AG04450 (cell line): ENCODE measurements around the gene PPM1J. TPM values are rescaled to one million over a fixed set of nuclear protein-coding genes. Genes with fewer than 3 reads are reported as not detected.

Experiments used
- CTCF ChIA-PET: fragments of 300-600, 350-600 bp; formaldehyde crosslinking; extraction: SDS; loops from one replicate; lab custom pipeline; 2022; ENCODE audit warnings: antibody characterized with exemption, inconsistent platforms; lab: Charles Lee
- POLR2A ChIA-PET: fragments of 350-600 bp; formaldehyde crosslinking; extraction: SDS; loops from one replicate; lab custom pipeline; 2021; ENCODE audit warnings: antibody characterized with exemption, inconsistent platforms; lab: Yijun Ruan, JAX
- DNase-seq: peaks from one replicate; pipeline ENCODE4 v3.0.0-alpha.2; 2011; ENCODE audit warnings: low read depth, low spot score
- H3K27ac ChIP-seq: one replicate; pipeline ENCODE4 v1.5.1; 2012; ENCODE audit warnings: low read depth, low read length, control low read depth
- H3K27me3 ChIP-seq: one replicate; pipeline ENCODE4 v1.6.0; 2012; ENCODE audit warnings: low read length; ENCODE audit not compliant: control insufficient read depth, insufficient read depth
- H3K4me3 ChIP-seq: 2 replicates; pipeline ENCODE4 v1.5.1; 2011; ENCODE audit warnings: mild to moderate bottlenecking, low read depth, low read length, control low read depth
- H3K9me3 ChIP-seq: 2 replicates; pipeline ENCODE4 v1.5.1; 2012; ENCODE audit warnings: low read length; ENCODE audit not compliant: control insufficient read depth, insufficient read depth
- polyA plus RNA-seq: library from polyadenylated mRNA; depleted of rRNA; stranded (reverse); fragments of >200 nt; gene quantifications from 2 replicates; pipeline ENCODE4 v1.2.3, GENCODE V29; 2011
- TF ChIP-seq, protein P1 (sequence below): IDR thresholded peaks from 2 replicates; pipeline ENCODE4 v1.5.1; 2011; ENCODE audit warnings: low read depth, low read length, control low read depth, inconsistent platforms

PPM1J gene
- polyA plus RNA-seq, 1 experiment, result 1.3 TPM

- no peaks in the 10 kb centered on the region; the same call in 1 of the 2 replicates for H3K9me3 ChIP-seq
- POLR2A ChIA-PET, result interaction anchor here (0.9 to 1.5 kb wide), 3 partner anchors 8 to 357 kb away, joined by 3 to 8 read pairs (median 4); partner anchors contain the start of gene LRIG2
- TF ChIP-seq, protein P1, sequence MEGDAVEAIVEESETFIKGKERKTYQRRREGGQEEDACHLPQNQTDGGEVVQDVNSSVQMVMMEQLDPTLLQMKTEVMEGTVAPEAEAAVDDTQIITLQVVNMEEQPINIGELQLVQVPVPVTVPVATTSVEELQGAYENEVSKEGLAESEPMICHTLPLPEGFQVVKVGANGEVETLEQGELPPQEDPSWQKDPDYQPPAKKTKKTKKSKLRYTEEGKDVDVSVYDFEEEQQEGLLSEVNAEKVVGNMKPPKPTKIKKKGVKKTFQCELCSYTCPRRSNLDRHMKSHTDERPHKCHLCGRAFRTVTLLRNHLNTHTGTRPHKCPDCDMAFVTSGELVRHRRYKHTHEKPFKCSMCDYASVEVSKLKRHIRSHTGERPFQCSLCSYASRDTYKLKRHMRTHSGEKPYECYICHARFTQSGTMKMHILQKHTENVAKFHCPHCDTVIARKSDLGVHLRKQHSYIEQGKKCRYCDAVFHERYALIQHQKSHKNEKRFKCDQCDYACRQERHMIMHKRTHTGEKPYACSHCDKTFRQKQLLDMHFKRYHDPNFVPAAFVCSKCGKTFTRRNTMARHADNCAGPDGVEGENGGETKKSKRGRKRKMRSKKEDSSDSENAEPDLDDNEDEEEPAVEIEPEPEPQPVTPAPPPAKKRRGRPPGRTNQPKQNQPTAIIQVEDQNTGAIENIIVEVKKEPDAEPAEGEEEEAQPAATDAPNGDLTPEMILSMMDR, result peak; percentile 95
- peak overlapping the region; percentile 68 for H3K4me3 ChIP-seq
- peak; percentile 81 for DNase-seq
- H3K27ac ChIP-seq, result no peak overlapping the region
- CTCF ChIA-PET, result interaction anchor here (0.5 to 12.0 kb wide), 67 partner anchors 9 to 1215 kb away, joined by 3 to 515 read pairs (median 5); partner anchors contain the start of genes CAPZA1, LRIG2, RHOC and SLC16A1
- H3K27me3 ChIP-seq, result peaks cover 3% of the 10 kb centered on the region
Observed at GRCh38 chr1:112716133-112716720, 1.1 kb upstream of the PPM1J start.

GRCh38 chr1:112714313-112715263, 544 bp downstream of the PPM1J start:
- H3K9me3 ChIP-seq, result no peaks in the 10 kb centered on the region; the same call in 1 of the 2 replicates
- TF ChIP-seq, protein P1, result no peak
- peak overlapping the region; percentile 68 for H3K4me3 ChIP-seq
- CTCF ChIA-PET, result interaction anchor here (0.7 to 12.0 kb wide), 19 partner anchors 7 to 374 kb away, joined by 3 to 515 read pairs (median 15); partner anchors contain the start of genes LRIG2 and RHOC
- POLR2A ChIA-PET, result interaction anchor here (0.6 to 1.5 kb wide), 8 partner anchors 10 to 358 kb away, joined by 3 to 8 read pairs (median 4); partner anchors contain the start of genes LRIG2, MOV10 and SLC16A1
- DNase-seq, result no peak
- peaks cover 3% of the 10 kb centered on the region for H3K27me3 ChIP-seq
- no peak overlapping the region for H3K27ac ChIP-seq

- H3K9me3 ChIP-seq, result no peaks in the 10 kb centered on the region; the same call in 1 of the 2 replicates
- POLR2A ChIA-PET, result interaction anchor here (0.8 kb wide), 1 partner anchor 320 kb away, joined by 3 read pairs; no protein-coding TSS in a partner anchor
- CTCF ChIA-PET, result interaction anchor here (1.3 to 12.0 kb wide), 2 partner anchors 90 to 323 kb away, joined by 3 to 515 read pairs; no protein-coding TSS in a partner anchor
- no peak for DNase-seq
- H3K4me3 ChIP-seq, result peak overlapping the region; percentile 68
- TF ChIP-seq, protein P1, result no peak
- H3K27ac ChIP-seq, result no peak overlapping the region
- peaks cover 3% of the 10 kb centered on the region for H3K27me3 ChIP-seq
Observed at GRCh38 chr1:112713466-112714312, 1.4 kb downstream of the PPM1J start.

- Histone ChIP-seq H3K4me3 (no peak overlapping the region), H3K27me3 (peaks cover 3% of the 10 kb centered on the region), H3K9me3 (no peaks in the 10 kb centered on the region; the same call in 1 of the 2 replicates), H3K27ac (no peak overlapping the region)
- ChIA-PET CTCF (interaction anchor here (1.3 to 12.0 kb wide), 2 partner anchors 91 to 322 kb away, joined by 3 to 515 read pairs; no protein-coding TSS in a partner anchor), POLR2A (no interaction called here)
- no peak for DNase-seq
- TF ChIP-seq, protein P1, result no peak
Observed at GRCh38 chr1:112712701-112713128, 2.4 kb downstream of the PPM1J start.
